HAP-1 (cell line): Measurements from ENCODE around the gene PRKCE.

Experiments
- DNase-seq, 2 experiments: peaks; one replicate each; pipeline ENCODE4 v3.0.0-alpha.2; 2016 to 2020; ENCODE audit warnings: low spot score in 2 of 2
- H3K27me3 ChIP-seq: fragments of 250-450 bp; sonication (Bioruptor Pico); 2 replicates; pipeline ENCODE4 v1.5.1; 2020; ENCODE audit warnings: low read depth, mild to moderate bottlenecking, moderate library complexity
- H3K36me3 ChIP-seq: fragments of 250-450 bp; sonication (Bioruptor Pico); replicated peaks from 2 replicates; pipeline ENCODE4 v1.5.1; 2020; ENCODE audit warnings: mild to moderate bottlenecking
- H3K4me1 ChIP-seq: fragments of 250-450 bp; sonication (Bioruptor Pico); 2 replicates; pipeline ENCODE4 v1.5.1; 2020; ENCODE audit warnings: mild to moderate bottlenecking
- H3K4me3 ChIP-seq: fragments of 250-450 bp; sonication (Bioruptor Pico); 2 replicates; pipeline ENCODE4 v1.5.1; 2020; ENCODE audit warnings: mild to moderate bottlenecking, moderate library complexity
- H3K9me3 ChIP-seq: fragments of 250-450 bp; sonication (Bioruptor Pico); 2 replicates; pipeline ENCODE4 v1.5.1; 2020; ENCODE audit warnings: mild to moderate bottlenecking, moderate library complexity
- in situ Hi-C: fragments of 300-500 bp; cut with MboI; formaldehyde crosslinking; loops from 3 replicates; pipeline ENCODE4 v1.14.3; 2020; ENCODE audit warnings: low sequenced_read_pairs, inconsistent platforms, mixed read lengths

PRKCE gene

DNA sequence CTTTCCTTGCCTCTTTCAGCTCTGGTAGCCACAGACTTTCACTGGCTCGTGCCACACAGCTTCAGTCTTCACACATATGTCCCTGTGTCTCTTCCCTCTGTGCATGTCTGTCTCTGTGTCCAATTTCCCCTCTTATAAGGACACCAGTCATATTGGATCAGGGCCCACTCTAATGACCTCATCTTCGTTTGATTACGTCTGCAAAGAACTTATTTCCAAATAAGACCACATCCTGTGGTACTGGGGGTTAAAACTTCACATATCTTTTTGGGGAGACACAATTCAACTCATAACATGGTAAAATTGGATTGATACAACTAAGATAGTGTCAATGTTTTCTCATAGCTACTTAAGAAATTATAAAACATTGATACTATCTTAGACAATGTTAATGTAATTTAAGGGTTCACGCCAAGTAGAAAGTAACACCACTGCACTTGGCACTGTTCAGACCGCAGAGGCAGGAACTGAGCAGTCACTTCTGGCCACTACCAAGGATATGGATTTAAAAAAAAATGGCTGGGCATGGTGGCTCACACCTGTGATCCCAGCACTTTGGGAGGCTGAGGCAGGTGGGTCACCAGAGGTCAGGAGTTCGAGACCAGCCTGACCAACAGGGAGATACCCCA is 526.1 kb downstream of the PRKCE start:
- in situ Hi-C loops = no loop called here
- no peaks in the 10 kb centered on the region for H3K27me3 ChIP-seq
- no peak for DNase-seq

DNA sequence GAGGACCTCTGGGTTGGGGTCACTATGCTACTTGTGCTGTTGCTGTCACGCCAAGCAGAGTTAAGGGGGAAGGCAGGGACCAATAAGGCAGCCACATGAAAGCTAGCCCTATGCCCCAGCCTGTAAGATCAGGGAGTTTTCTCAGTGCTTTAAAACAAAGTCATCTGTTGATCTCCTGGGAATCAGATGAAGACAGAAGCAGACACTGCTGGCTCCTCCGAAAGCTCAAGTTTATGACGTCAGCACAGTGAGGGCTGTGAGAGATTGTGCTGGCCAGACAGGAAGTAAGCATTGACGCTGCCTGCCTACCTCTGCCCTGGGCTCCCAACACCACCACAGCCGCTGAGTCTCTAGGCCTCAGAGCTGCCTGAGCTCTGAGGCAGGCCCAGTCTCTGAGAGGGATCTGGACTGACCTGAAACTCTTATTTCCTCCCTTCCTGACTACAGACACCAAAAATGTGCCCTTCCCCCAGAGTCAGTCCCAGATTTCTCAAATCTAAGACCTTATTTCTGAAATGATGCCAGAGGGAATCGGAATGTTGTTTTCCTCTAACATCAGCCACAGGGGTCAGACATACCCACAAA is 527.7 kb downstream of the PRKCE start:
- H3K9me3 ChIP-seq = no peaks in the 10 kb centered on the region
- no peaks in the 10 kb centered on the region for H3K36me3 ChIP-seq
- H3K4me1 ChIP-seq = no peaks in the 10 kb centered on the region; the same call in 1 of the 2 replicates
- no peak for DNase-seq
- in situ Hi-C loops = no loop called here
- no peaks in the 10 kb centered on the region for H3K27me3 ChIP-seq
- H3K4me3 ChIP-seq = no peak overlapping the region

More for the DNA sequence above, 526.1 kb downstream of the PRKCE start:
- no peaks in the 10 kb centered on the region for H3K4me1 ChIP-seq
- no peak overlapping the region for H3K4me3 ChIP-seq
- no peaks in the 10 kb centered on the region for H3K9me3 ChIP-seq
- no peaks in the 10 kb centered on the region for H3K36me3 ChIP-seq

DNA sequence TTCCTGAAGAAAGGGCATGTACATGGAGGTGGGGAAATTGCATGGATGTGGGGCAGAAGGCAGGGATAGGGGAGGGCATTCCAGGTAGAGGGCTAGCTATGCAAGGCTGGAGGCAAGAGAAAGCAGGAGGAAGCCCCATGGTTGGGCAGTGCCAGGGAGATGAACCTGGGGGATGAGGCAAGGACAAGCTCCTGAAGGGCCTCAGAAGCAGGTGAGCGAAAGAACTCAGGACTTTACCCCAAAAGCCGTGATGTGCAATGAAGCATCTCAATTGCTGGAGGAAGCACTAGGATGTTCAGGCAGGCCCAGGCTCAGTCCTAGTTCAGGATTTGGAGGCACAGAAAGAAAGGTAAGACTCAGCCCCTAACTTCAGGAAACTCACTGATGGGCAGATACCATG is 528.7 kb downstream of the PRKCE start:
- Histone ChIP-seq H3K9me3 (no peaks in the 10 kb centered on the region), H3K27me3 (no peaks in the 10 kb centered on the region), H3K4me1 (no peaks in the 10 kb centered on the region; the same call in 1 of the 2 replicates), H3K4me3 (no peak overlapping the region), H3K36me3 (no peaks in the 10 kb centered on the region)
- in situ Hi-C loops = no loop called here
- no peak for DNase-seq

DNA sequence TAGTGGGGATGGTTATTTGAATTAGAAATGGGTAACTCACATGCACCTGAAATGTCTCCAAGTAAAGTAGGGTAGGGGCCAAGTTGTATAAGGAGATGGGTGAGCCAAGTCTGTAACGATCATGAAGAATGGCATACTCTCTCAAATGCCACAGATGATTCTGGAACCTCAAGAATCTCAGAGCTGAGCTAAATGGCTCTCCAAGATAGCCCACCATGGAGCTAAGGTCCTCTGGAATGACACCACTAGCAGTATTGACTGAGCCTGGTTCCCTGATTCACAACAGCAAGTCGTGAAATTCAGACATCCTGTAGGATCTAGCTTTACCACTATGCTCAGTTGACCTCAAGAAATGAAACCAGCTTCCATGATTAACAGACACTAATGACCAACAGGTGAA is 529.8 kb downstream of the PRKCE start:
- H3K4me1 ChIP-seq = no peaks in the 10 kb centered on the region; the same call in 1 of the 2 replicates
- no peaks in the 10 kb centered on the region for H3K27me3 ChIP-seq
- no peaks in the 10 kb centered on the region for H3K36me3 ChIP-seq
- H3K4me3 ChIP-seq = no peak overlapping the region
- in situ Hi-C loops = no loop called here
- no peaks in the 10 kb centered on the region for H3K9me3 ChIP-seq
- no peak for DNase-seq

DNA sequence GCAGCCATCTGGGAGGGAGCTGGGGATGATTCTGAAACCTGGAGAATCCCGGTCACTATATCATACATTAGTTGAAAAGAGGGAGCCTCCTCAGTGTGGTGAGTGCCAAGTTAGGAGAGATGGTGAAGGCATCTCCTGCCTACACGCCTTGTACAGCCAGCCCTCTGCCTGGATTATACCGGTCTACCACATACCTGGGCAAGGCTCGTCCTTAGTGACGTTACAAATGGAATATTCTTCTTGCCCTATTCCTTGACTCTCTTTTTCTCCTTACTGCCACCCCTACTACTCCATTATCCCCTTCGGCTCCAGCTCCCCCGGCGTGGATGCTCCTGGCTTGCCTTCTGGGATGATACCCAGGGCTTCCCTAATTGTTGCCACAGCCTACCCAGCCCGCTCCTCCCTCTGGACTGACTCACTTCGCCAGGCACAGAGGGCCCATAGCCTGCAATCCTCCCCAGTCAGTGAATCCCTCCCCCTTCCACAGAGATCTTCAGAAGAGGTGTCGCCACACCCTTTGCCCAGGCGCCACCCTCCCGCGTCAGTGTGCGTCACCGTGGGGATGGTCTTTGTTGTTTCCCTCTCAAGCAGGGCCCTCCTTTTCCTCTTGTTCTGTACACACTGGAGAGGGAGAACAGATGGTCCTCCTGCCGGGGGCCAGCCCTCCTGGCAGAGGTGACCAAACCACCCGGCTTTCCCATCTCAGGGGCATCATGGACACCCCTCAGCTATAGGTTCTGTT is 530.5 kb downstream of the PRKCE start:
- in situ Hi-C loops = no loop called here
- no peaks in the 10 kb centered on the region for H3K27me3 ChIP-seq
- H3K9me3 ChIP-seq = no peaks in the 10 kb centered on the region
- H3K4me3 ChIP-seq = no peak overlapping the region
- H3K4me1 ChIP-seq = peaks cover 2% of the 10 kb centered on the region
- no peaks in the 10 kb centered on the region for H3K36me3 ChIP-seq
- no peak for DNase-seq

DNA sequence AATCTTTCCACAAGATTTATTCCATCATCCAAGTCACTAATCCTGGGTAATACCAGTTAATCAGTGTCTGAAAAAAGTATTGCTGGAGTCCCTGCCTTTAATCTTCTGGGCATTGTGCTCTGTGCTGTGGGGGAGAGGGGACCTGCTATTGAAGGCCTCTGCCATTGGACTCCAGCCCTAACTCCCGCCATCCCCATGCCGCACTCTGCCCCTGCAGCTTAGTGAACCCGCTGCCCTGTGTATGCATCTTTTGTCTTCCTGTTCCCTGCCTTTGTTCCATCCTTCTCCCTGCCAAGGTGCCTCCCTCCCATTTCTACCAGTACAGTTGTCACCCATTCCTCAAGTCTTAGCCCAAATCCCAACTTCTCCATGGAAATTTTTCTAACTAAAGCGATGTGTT is 532.0 kb downstream of the PRKCE start:
- H3K36me3 ChIP-seq = no peaks in the 10 kb centered on the region
- DNase-seq = peak in 1 of 2 experiments; percentile 32
- peaks cover 11% of the 10 kb centered on the region for H3K4me1 ChIP-seq
- H3K4me3 ChIP-seq = no peak overlapping the region
- in situ Hi-C loops = no loop called here
- H3K27me3 ChIP-seq = no peaks in the 10 kb centered on the region
- no peaks in the 10 kb centered on the region for H3K9me3 ChIP-seq

DNA sequence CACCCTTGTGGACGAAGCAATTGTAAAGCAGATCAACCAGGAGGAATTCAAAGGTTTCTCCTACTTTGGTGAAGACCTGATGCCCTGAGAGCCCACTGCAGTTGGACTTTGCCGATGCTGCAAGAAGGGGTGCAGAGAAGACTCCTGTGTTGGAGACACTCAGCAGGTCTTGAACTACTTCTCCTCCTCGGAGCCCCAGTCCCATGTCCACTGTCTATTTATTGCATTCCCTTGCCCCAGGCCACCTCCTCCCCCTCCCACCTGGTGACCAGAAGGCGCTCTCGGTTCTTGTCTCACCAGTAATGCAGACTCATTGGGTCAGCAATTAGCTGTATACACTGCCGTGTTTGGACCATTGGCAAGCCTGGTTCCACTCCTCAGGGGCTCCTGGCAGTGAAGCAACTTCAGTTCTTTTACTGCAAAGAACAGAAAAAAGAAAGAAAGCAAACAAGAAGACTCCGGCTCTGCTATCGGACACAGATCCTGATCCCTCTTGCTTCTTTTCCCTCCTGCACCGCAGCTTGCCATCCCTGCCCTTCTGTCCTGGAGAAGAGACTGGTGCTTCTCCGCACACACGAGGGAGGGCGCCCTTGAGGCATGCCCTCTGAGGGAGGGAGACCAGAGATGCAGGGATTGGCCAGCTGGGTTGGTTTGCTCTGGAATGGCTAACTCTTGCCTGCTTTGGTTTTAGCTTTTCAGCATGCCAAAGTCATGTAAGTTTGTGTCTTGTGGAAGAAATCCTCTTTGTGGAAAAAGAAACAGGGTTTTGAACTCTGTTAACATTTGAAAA is 533.5 kb downstream of the PRKCE start:
- in situ Hi-C loops = no loop called here
- no peaks in the 10 kb centered on the region for H3K9me3 ChIP-seq
- no peak overlapping the region for H3K4me3 ChIP-seq
- peaks cover 11% of the 10 kb centered on the region for H3K4me1 ChIP-seq
- H3K36me3 ChIP-seq = no peaks in the 10 kb centered on the region
- DNase-seq = no peak
- no peaks in the 10 kb centered on the region for H3K27me3 ChIP-seq

DNA sequence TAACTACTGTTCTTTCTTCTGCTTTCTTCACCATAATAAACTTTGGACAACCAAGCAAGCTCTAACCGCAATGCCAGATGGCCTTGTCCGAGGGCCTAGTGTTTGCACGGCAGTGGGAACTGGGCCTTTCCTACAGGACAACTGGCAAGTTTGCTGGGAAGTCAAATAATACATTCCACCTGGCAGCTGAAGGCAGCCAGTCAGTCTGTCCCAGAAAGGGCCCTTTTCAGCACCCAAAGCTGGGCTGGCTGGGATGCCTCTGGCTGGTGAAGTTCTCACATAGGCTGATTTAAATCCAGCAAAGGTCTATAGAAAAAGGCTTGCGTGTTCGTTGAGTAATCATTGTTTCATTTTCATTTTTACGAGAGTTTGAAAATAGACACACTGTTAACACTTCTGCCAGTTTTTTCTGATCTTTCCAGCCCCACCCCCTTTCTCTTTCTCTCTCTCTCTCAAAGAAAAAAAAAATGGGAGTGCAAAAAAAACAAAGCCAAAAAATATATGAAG is 535.7 kb downstream of the PRKCE start:
- H3K4me3 ChIP-seq = no peak overlapping the region
- in situ Hi-C loops = no loop called here
- no peaks in the 10 kb centered on the region for H3K9me3 ChIP-seq
- H3K27me3 ChIP-seq = no peaks in the 10 kb centered on the region
- H3K36me3 ChIP-seq = no peaks in the 10 kb centered on the region
- H3K4me1 ChIP-seq = peaks cover 11% of the 10 kb centered on the region
- DNase-seq = peak; percentile 63 to 69

DNA sequence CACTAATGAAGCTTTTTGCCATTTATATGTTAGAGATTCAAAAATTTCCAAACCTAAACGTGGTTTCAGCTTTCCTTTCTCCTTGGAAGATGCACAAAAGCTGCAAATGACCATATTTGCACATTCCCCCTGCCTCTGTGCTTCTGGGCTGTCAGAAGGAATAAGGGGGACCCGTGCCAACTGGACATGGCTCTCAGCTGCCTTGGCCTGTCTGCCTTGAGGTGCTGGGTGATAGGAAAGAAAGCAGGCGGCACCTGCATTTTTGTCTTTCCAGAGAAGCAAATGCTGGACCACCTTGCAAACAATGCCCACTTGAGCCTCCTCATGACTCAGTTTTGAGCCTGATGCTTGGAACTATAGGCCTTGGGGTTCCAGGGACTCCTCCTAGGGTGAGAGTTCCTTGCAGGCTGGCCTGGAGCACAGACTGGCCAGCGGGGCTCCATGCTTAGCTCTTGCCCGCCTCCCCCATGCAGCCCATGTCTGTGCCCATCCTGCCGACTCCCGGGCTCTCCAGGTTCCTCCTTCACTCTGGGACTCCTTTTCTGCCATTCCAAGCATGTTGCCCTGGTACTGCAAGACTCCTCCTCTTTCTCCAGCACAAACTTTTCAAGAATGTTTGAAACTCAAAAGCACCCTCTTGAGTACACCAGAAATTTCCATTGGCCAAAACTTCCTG is 536.7 kb downstream of the PRKCE start:
- Histone ChIP-seq H3K4me3 (no peak overlapping the region), H3K36me3 (no peaks in the 10 kb centered on the region), H3K27me3 (no peaks in the 10 kb centered on the region), H3K4me1 (peaks cover 11% of the 10 kb centered on the region), H3K9me3 (no peaks in the 10 kb centered on the region)
- DNase-seq = no peak
- in situ Hi-C loops = no loop called here

DNA sequence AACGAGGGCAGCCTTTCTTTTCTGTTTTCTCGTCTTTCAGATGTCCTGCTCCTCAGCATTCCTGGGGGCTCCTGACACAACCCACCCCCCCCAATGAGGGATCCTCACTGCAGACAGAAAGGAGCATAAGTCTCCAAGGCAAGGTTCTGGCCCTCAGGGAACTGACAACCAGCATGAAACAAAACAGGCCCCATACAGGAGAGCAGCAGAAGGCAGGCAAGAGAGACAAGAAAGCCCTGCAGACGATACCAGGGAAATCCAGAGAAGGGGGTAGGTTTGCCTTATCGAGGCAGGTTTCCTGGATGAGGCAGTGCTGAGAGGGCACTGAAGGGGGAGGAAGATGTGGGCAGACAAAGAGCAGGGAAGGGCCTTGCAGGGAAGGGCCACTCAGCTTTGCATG is 541.9 kb downstream of the PRKCE start:
- no peaks in the 10 kb centered on the region for H3K27me3 ChIP-seq
- H3K4me1 ChIP-seq = no peaks in the 10 kb centered on the region
- no peaks in the 10 kb centered on the region for H3K36me3 ChIP-seq
- DNase-seq = no peak
- in situ Hi-C loops = no loop called here
- no peaks in the 10 kb centered on the region for H3K9me3 ChIP-seq
- no peak overlapping the region for H3K4me3 ChIP-seq

DNA sequence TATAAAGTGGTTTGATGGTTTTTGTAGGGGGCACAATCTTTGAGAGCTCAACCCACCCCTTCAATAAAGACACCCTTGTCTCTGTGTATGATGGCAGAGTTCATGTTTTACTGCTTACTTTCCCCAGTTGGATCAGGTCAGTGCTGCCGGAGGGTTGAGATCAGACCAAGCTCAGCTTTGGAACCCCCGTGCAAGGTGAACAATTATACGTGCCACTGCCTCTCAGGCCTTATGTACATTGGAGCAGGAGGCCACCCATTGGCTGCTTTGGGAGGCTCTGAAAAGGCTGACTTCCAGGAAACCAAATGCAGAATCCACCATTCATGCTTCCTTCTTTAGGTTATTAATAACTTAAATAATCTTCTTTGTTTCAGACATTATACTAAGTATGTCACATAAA is 542.4 kb downstream of the PRKCE start:
- H3K4me1 ChIP-seq = no peaks in the 10 kb centered on the region
- in situ Hi-C loops = no loop called here
- DNase-seq = no peak
- no peak overlapping the region for H3K4me3 ChIP-seq
- H3K36me3 ChIP-seq = no peaks in the 10 kb centered on the region
- H3K9me3 ChIP-seq = no peaks in the 10 kb centered on the region
- H3K27me3 ChIP-seq = no peaks in the 10 kb centered on the region

DNA sequence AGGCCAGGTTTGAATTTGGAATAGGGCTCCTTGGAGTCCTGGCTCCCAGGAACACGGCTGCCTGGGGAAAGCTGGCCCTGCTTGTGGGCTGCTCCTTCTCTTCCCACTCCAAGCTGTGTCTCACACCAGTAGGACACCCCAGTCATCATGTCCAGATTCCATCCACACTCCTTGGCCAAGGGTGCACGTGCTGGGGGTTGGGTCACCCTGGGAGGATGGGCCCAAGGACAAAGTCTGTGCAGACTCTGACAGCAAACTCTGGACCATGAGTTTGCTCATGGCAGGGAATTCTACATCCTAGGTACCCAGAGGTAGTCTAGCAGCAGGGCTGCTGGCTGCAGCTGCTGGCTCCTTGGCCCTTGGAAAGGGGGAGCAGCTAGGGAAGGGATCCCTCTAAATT is 543.4 kb downstream of the PRKCE start:
- Histone ChIP-seq H3K9me3 (no peaks in the 10 kb centered on the region), H3K4me3 (no peak overlapping the region), H3K4me1 (no peaks in the 10 kb centered on the region), H3K27me3 (no peaks in the 10 kb centered on the region), H3K36me3 (no peaks in the 10 kb centered on the region)
- in situ Hi-C loops = no loop called here
- DNase-seq = no peak

DNA sequence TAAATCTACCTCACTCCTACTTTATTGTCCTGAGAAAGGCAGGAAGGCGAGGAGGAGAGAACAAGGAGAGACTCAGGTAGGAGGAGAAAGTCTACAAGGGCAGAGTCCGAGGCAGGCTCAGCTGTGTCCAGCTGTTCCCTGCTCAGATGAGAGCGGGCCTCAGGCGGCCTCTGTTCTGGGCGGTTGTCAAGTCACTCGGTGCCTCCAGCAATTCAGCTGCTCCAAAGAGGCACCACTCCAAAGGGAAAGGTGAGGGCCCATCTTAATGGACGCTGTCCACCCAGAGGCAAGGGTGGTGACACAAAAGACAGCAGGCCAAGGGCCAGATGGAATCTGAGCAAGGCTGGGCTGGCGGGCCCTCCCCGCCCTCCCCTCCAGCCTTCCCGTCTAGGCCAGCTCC is 544.3 kb downstream of the PRKCE start:
- no peaks in the 10 kb centered on the region for H3K27me3 ChIP-seq
- no peak for DNase-seq
- no peaks in the 10 kb centered on the region for H3K36me3 ChIP-seq
- no peaks in the 10 kb centered on the region for H3K9me3 ChIP-seq
- no peaks in the 10 kb centered on the region for H3K4me1 ChIP-seq
- H3K4me3 ChIP-seq = no peak overlapping the region
- in situ Hi-C loops = no loop called here
